ENCODE data around the gene ASAP3.

Gene ASAP3

GRCh38 chr1:23403038-23403336 is 81.0 kb downstream of the ASAP3 start:
- H3K4me3 ChIP-seq (ENCODE audit: insufficient read depth, low read length, poor library complexity, severe bottlenecking): no peak overlapping the region
- no peak overlapping the region for H3K27ac ChIP-seq (ENCODE audit: low read depth, low read length)
- no peak overlapping the region for H3K9ac ChIP-seq (ENCODE audit: low read length)
- no peaks in the 10 kb centered on the region for H3F3A ChIP-seq (ENCODE audit: insufficient read depth)
- no peaks in the 10 kb centered on the region for H3K9me3 ChIP-seq (ENCODE audit: insufficient read depth, low read length)
- no peaks in the 10 kb centered on the region for H4K20me1 ChIP-seq (ENCODE audit: low read depth, low read length)
- H3K4me2 ChIP-seq (ENCODE audit: low read depth, low read length, poor library complexity, severe bottlenecking): no peak overlapping the region
- H3K27me3 ChIP-seq (ENCODE audit: low read length): no peaks in the 10 kb centered on the region
- H3K79me2 ChIP-seq (ENCODE audit: insufficient read depth, low read length): no peaks in the 10 kb centered on the region
- TF ChIP-seq CTCF (IDR thresholded peaks at IDR 0.05; ENCODE audit: insufficient read depth, low read length, poor library complexity, severe bottlenecking) (no peak), EZH2phosphoT487 (conservative IDR thresholded peaks at IDR 0.05; ENCODE audit: low read length) (no peak)
- no peaks in the 10 kb centered on the region for H3K9me2 ChIP-seq (replicated peaks; ENCODE audit: insufficient read depth, low read length)
- no peak overlapping the region for H2AFZ ChIP-seq (ENCODE audit: low read depth, low read length, severe bottlenecking)
- no peaks in the 10 kb centered on the region for H3K36me3 ChIP-seq (ENCODE audit: low read length)

GRCh38 chr1:23402286-23403037 is 81.5 kb downstream of the ASAP3 start:
- Histone ChIP-seq H3K36me3 (ENCODE audit: low read length) (no peaks in the 10 kb centered on the region), H3K4me2 (ENCODE audit: low read depth, low read length, poor library complexity, severe bottlenecking) (no peak overlapping the region), H3K9me2 (replicated peaks; ENCODE audit: insufficient read depth, low read length) (no peaks in the 10 kb centered on the region), H3K27me3 (ENCODE audit: low read length) (no peaks in the 10 kb centered on the region), H3K79me2 (ENCODE audit: insufficient read depth, low read length) (no peaks in the 10 kb centered on the region), H3K9me3 (ENCODE audit: insufficient read depth, low read length) (no peaks in the 10 kb centered on the region), H2AFZ (ENCODE audit: low read depth, low read length, severe bottlenecking) (no peak overlapping the region), H3K27ac (ENCODE audit: low read depth, low read length) (no peak overlapping the region), H3K9ac (ENCODE audit: low read length) (no peak overlapping the region), H4K20me1 (ENCODE audit: low read depth, low read length) (no peaks in the 10 kb centered on the region), H3K4me3 (ENCODE audit: insufficient read depth, low read length, poor library complexity, severe bottlenecking) (no peak overlapping the region), H3F3A (ENCODE audit: insufficient read depth) (no peaks in the 10 kb centered on the region)
- TF ChIP-seq EZH2phosphoT487 (conservative IDR thresholded peaks at IDR 0.05; ENCODE audit: low read length) (no peak), CTCF (IDR thresholded peaks at IDR 0.05; ENCODE audit: insufficient read depth, low read length, poor library complexity, severe bottlenecking) (no peak)

- no peaks in the 10 kb centered on the region for H4K20me1 ChIP-seq (ENCODE audit: low read depth, low read length)
- no peak overlapping the region for H3K27ac ChIP-seq (ENCODE audit: low read depth, low read length)
- no peaks in the 10 kb centered on the region for H3F3A ChIP-seq (ENCODE audit: insufficient read depth)
- no peak overlapping the region for H3K4me2 ChIP-seq (ENCODE audit: low read depth, low read length, poor library complexity, severe bottlenecking)
- H3K4me3 ChIP-seq (ENCODE audit: insufficient read depth, low read length, poor library complexity, severe bottlenecking): no peak overlapping the region
- H2AFZ ChIP-seq (ENCODE audit: low read depth, low read length, severe bottlenecking): no peak overlapping the region
- H3K79me2 ChIP-seq (ENCODE audit: insufficient read depth, low read length): no peaks in the 10 kb centered on the region
- no peaks in the 10 kb centered on the region for H3K27me3 ChIP-seq (ENCODE audit: low read length)
- H3K9ac ChIP-seq (ENCODE audit: low read length): no peak overlapping the region
- TF ChIP-seq EZH2phosphoT487 (conservative IDR thresholded peaks at IDR 0.05; ENCODE audit: low read length) (no peak), CTCF (IDR thresholded peaks at IDR 0.05; ENCODE audit: insufficient read depth, low read length, poor library complexity, severe bottlenecking) (no peak)
- H3K36me3 ChIP-seq (ENCODE audit: low read length): no peaks in the 10 kb centered on the region
- H3K9me3 ChIP-seq (ENCODE audit: insufficient read depth, low read length): no peaks in the 10 kb centered on the region
- H3K9me2 ChIP-seq (replicated peaks; ENCODE audit: insufficient read depth, low read length): no peaks in the 10 kb centered on the region
Measured at GRCh38 chr1:23401313-23401712, 82.7 kb downstream of the ASAP3 start.

All from SU-DHL-6 (cell line).